Fibroblast of the aortic adventitia (primary cell): ENCODE results near the gene SLC38A9. TPM values are rescaled to one million over a fixed set of nuclear protein-coding genes. Genes with fewer than 3 reads are reported as not detected.
A peak's percentile ranks its signal among the peaks of the same experiment; 100 is the strongest.

Source experiments
- DNase-seq: peaks from one replicate; pipeline ENCODE4 v3.0.0-alpha.2; 2010; ENCODE audit warnings: low read depth
- H3K4me3 ChIP-seq: 2 replicates; pipeline ENCODE4 v1.5.1; 2011; ENCODE audit warnings: low read depth, mild to moderate bottlenecking, control low read depth, low read length, moderate library complexity
- CTCF ChIP-seq: IDR thresholded peaks from 2 replicates; pipeline ENCODE4 v1.5.1; 2011; ENCODE audit warnings: mild to moderate bottlenecking, low read length, control low read depth, inconsistent platforms; ENCODE audit not compliant: insufficient read depth
- total RNA-seq: library from RNA; depleted of rRNA; stranded (reverse); fragments of >200 nt; gene quantifications from 2 replicates; pipeline ENCODE4 v1.2.3, GENCODE V29; 2012; ENCODE audit warnings: low replicate concordance

SLC38A9 gene
- total RNA-seq, 1 donor: 41.3 TPM

- TF ChIP-seq CTCF: no peak
- H3K4me3 ChIP-seq: no peak overlapping the region
- DNase-seq: no peak
These were observed 119.6 kb downstream of the SLC38A9 start for GRCh38 chr5:55592388-55593114.

GRCh38 chr5:55591686-55592085 is 120.4 kb downstream of the SLC38A9 start:
- H3K4me3 ChIP-seq: no peak overlapping the region
- TF ChIP-seq CTCF: no peak
- DNase-seq: peak; percentile 54

GRCh38 chr5:55585206-55585610 is 126.9 kb downstream of the SLC38A9 start:
- H3K4me3 ChIP-seq: no peak overlapping the region
- no peak for TF ChIP-seq CTCF
- no peak for DNase-seq

GRCh38 chr5:55584398-55585205 is 127.5 kb downstream of the SLC38A9 start:
- peak; percentile 34 for DNase-seq

GRCh38 chr5:55583578-55583977 is 128.5 kb downstream of the SLC38A9 start:
- TF ChIP-seq CTCF: no peak

More at GRCh38 chr5:55584398-55585205, 127.5 kb downstream of the SLC38A9 start:
- H3K4me3 ChIP-seq: no peak overlapping the region
- no peak for TF ChIP-seq CTCF

GRCh38 chr5:55582256-55582655 is 129.9 kb downstream of the SLC38A9 start:
- DNase-seq: no peak
- no peak for TF ChIP-seq CTCF
- no peak overlapping the region for H3K4me3 ChIP-seq

More at GRCh38 chr5:55583578-55583977, 128.5 kb downstream of the SLC38A9 start:
- DNase-seq: no peak
- H3K4me3 ChIP-seq: no peak overlapping the region
